Measurements from ENCODE around the gene ADCY1. TPM values are rescaled to one million over a fixed set of nuclear protein-coding genes. Genes with fewer than 3 reads are reported as not detected.

ADCY1 gene
- total RNA-seq, 6 donors from 2014 or later: 0.46 to 4.1 (median 1.2) TPM

DNA sequence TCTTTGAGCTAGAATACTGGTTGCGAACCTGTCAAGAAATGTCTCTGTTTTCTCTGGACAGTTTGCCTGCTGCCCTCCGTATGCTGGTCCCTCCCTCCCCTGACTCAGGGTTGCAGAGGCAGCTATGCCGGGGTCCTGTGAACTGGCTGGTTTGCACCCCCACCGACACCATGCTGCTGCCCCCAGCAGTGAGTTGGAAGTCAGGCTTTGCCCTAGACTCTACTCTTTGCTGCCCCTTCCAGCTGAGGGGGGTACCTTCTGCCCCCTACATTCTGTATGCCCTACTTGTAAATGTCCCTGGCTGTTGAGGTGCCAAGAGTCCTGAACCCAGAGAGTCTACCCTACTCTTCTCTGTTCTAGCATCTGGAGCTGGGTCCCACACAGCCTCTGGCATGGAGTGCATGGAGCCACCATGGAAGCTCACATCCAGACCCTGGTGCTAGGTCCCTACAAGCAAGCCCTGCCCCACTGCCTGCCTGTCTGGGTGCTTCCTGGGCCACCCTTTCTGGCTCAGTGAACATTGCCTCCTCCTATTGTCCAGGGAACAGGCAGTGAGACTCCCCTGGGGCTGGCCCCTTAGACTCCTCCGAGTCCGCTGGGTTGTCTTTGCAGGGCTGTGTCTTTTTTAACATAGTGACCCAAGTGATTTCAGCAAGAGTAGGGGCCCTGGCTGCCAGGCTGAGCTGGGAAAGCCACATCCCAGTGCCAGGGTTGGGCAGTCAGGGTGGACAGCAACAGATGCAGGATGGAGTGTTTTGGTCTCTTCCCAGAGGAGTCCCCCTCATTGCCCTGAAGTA, 138.9 kb downstream of the ADCY1 start:
- peaks cover 0 to 6% (median 2%) of the 10 kb centered on the region in 4 donors for H3K4me1 ChIP-seq
- H3K27ac ChIP-seq: no peak overlapping the region
- WGBS, 2 donors: 94 to 100% methylated on average over 4 to 6 of the region's 6 CpGs
- no peaks in the 10 kb centered on the region for H3K9me3 ChIP-seq
- H3K27me3 ChIP-seq: no peaks in the 10 kb centered on the region
- ATAC-seq (ENCODE audit: low FRiP score in 2 of 2) (no peak), DNase-seq (peak in 1 of 2 donors; percentile 15)
- H3K36me3 ChIP-seq: no peaks in the 10 kb centered on the region
- H3K4me3 ChIP-seq: no peak overlapping the region
- no peak for TF ChIP-seq POLR2AphosphoS5 (IDR thresholded peaks at IDR 0.05)
- TF ChIP-seq POLR2A (IDR thresholded peaks at IDR 0.05): no peak
- no peak for TF ChIP-seq EP300 (IDR thresholded peaks at IDR 0.05)
- TF ChIP-seq, protein P1, sequence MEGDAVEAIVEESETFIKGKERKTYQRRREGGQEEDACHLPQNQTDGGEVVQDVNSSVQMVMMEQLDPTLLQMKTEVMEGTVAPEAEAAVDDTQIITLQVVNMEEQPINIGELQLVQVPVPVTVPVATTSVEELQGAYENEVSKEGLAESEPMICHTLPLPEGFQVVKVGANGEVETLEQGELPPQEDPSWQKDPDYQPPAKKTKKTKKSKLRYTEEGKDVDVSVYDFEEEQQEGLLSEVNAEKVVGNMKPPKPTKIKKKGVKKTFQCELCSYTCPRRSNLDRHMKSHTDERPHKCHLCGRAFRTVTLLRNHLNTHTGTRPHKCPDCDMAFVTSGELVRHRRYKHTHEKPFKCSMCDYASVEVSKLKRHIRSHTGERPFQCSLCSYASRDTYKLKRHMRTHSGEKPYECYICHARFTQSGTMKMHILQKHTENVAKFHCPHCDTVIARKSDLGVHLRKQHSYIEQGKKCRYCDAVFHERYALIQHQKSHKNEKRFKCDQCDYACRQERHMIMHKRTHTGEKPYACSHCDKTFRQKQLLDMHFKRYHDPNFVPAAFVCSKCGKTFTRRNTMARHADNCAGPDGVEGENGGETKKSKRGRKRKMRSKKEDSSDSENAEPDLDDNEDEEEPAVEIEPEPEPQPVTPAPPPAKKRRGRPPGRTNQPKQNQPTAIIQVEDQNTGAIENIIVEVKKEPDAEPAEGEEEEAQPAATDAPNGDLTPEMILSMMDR (IDR thresholded peaks at IDR 0.05): no peak

GRCh38 chr7:45713669-45714520, 139.7 kb downstream of the ADCY1 start:
- Histone ChIP-seq H3K4me1 (peaks cover 0 to 6% (median 2%) of the 10 kb centered on the region in 4 donors), H3K9me3 (no peaks in the 10 kb centered on the region), H3K36me3 (no peaks in the 10 kb centered on the region), H3K4me3 (no peak overlapping the region), H3K27me3 (no peaks in the 10 kb centered on the region), H3K27ac (no peak overlapping the region)
- DNase-seq: peak in 1 of 2 donors; percentile 20
- 82 to 85% methylated on average over 2 to 16 of the region's 23 CpGs for WGBS, 2 donors
- TF ChIP-seq POLR2A (IDR thresholded peaks at IDR 0.05) (no peak), EP300 (IDR thresholded peaks at IDR 0.05) (no peak), POLR2AphosphoS5 (IDR thresholded peaks at IDR 0.05) (no peak)
- TF ChIP-seq, protein P1 (IDR thresholded peaks at IDR 0.05): no peak
- ATAC-seq (ENCODE audit: low FRiP score in 2 of 2): peak in 1 of 2 donors; percentile 9

- Histone ChIP-seq H3K4me3 (no peak overlapping the region), H3K9me3 (no peaks in the 10 kb centered on the region), H3K36me3 (no peaks in the 10 kb centered on the region), H3K27ac (no peak overlapping the region), H3K4me1 (peaks cover 0 to 6% (median 2%) of the 10 kb centered on the region in 4 donors), H3K27me3 (no peaks in the 10 kb centered on the region)
- no peak for TF ChIP-seq EP300 (IDR thresholded peaks at IDR 0.05)
- no peak for TF ChIP-seq POLR2AphosphoS5 (IDR thresholded peaks at IDR 0.05)
- no peak for TF ChIP-seq POLR2A (IDR thresholded peaks at IDR 0.05)
- TF ChIP-seq, protein P1 (IDR thresholded peaks at IDR 0.05): no peak
- ATAC-seq (ENCODE audit: low FRiP score in 2 of 2): no peak
- 65 to 100% methylated on average over 2 to 4 of the region's 4 CpGs for WGBS, 2 donors
- no peak for DNase-seq
These were observed 140.3 kb downstream of the ADCY1 start for GRCh38 chr7:45714521-45714820.

- Histone ChIP-seq H3K27me3 (no peaks in the 10 kb centered on the region), H3K36me3 (no peaks in the 10 kb centered on the region), H3K27ac (no peak overlapping the region), H3K9me3 (no peaks in the 10 kb centered on the region), H3K4me1 (peaks cover 0 to 6% (median 2%) of the 10 kb centered on the region in 4 donors), H3K4me3 (no peak overlapping the region)
- ATAC-seq (ENCODE audit: low FRiP score in 2 of 2) (no peak), DNase-seq (no peak)
- no peak for TF ChIP-seq EP300 (IDR thresholded peaks at IDR 0.05)
- no peak for TF ChIP-seq POLR2A (IDR thresholded peaks at IDR 0.05)
- no peak for TF ChIP-seq POLR2AphosphoS5 (IDR thresholded peaks at IDR 0.05)
- TF ChIP-seq, protein P1 (IDR thresholded peaks at IDR 0.05): no peak
- WGBS, 2 donors: 95 to 96% methylated on average over 3 to 15 of the region's 15 CpGs
These were observed 141.5 kb downstream of the ADCY1 start for GRCh38 chr7:45715471-45716352.
